Fibroblast of mammary gland (primary cell): ENCODE data around the gene GPR17.

Experiments
- DNase-seq: peaks from one replicate; pipeline ENCODE4 v3.0.0-alpha.2; 2010; ENCODE audit warnings: low read depth
- H3K4me3 ChIP-seq: 2 replicates; pipeline ENCODE4 v1.5.1; 2011; ENCODE audit warnings: low read depth, mild to moderate bottlenecking, low read length, moderate library complexity; ENCODE audit not compliant: control insufficient read depth
- TF ChIP-seq, protein P1 (sequence below): conservative IDR thresholded peaks from 2 replicates; pipeline ENCODE4 v1.5.1; 2011; ENCODE audit warnings: low read depth, low read length, inconsistent platforms; ENCODE audit not compliant: control insufficient read depth, insufficient read depth

Gene GPR17

GRCh38 chr2:127698553-127699355, 52.8 kb downstream of the GPR17 start:
- no peak for DNase-seq
- TF ChIP-seq, protein P1, sequence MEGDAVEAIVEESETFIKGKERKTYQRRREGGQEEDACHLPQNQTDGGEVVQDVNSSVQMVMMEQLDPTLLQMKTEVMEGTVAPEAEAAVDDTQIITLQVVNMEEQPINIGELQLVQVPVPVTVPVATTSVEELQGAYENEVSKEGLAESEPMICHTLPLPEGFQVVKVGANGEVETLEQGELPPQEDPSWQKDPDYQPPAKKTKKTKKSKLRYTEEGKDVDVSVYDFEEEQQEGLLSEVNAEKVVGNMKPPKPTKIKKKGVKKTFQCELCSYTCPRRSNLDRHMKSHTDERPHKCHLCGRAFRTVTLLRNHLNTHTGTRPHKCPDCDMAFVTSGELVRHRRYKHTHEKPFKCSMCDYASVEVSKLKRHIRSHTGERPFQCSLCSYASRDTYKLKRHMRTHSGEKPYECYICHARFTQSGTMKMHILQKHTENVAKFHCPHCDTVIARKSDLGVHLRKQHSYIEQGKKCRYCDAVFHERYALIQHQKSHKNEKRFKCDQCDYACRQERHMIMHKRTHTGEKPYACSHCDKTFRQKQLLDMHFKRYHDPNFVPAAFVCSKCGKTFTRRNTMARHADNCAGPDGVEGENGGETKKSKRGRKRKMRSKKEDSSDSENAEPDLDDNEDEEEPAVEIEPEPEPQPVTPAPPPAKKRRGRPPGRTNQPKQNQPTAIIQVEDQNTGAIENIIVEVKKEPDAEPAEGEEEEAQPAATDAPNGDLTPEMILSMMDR: no peak
- H3K4me3 ChIP-seq: no peak overlapping the region

GRCh38 chr2:127700527-127701192, 54.7 kb downstream of the GPR17 start:
- H3K4me3 ChIP-seq: peak overlapping the region; percentile 76
- no peak for DNase-seq
- TF ChIP-seq, protein P1: no peak

DNA sequence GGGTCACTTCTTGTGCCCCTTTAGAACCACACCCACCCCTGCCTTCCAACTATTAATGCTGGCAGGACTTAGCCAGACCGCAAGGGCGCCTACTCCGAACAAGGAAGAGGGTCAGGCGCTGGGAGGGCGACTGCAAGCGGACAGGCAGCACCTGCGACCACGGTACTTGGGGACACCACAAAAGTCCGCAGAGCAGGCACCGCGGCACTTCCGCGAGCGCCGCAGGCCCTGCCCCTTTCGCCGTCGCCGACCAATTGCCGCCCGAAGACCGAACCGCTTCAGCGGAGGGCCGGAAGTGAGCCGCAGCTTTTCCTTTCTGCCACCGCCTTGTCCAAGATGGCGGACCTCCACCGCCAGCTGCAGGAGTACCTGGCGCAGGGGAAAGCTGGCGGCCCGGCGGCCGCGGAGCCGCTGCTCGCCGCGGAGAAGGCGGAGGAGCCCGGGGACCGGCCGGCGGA, 55.3 kb downstream of the GPR17 start, which contains the start of gene SFT2D3:
SFT2D3 (plus strand) TSS at position 305 of the 458 bp plus-strand sequence; CDS start at position 337, 32 bp downstream.
- TF ChIP-seq, protein P1: no peak
- H3K4me3 ChIP-seq: peak within 1 kb of the TSS; percentile 76
- DNase-seq: peak; percentile 85

DNA sequence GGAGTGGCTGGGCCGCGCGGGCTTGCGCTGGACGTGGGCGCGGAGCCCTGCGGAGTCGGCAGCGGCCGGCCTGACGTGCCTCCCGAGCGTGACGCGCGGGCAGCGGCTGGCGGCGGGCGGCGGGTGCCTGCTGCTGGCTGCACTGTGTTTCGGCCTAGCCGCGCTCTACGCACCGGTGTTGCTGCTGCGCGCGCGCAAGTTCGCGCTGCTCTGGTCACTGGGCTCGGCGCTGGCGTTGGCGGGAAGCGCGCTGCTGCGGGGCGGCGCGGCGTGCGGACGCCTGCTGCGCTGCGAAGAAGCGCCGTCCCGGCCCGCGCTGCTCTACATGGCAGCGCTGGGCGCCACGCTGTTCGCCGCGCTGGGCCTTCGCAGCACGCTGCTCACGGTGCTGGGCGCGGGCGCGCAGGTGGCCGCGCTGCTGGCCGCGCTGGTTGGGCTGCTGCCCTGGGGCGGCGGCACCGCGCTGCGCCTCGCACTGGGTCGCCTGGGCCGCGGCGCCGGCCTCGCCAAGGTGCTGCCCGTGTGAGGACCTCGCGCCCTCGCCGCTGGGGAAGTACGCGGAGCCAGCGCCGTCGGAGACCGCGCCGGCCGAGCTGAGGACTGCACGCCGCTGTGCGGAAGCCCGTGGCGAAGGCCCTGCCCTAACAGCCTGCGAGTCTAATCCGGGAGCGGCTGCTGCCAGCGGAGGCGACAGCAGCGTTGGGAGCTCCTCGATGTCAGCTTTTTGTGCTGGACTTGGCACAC, 55.9 kb downstream of the GPR17 start:
- peak overlapping the region; percentile 76 for H3K4me3 ChIP-seq

More for the DNA sequence above, 55.9 kb downstream of the GPR17 start:
- peak; percentile 63 for DNase-seq
- TF ChIP-seq, protein P1: peak; percentile 2
